ENCODE results near the gene FGD6. TPM values are rescaled to one million over a fixed set of nuclear protein-coding genes. Genes with fewer than 3 reads are reported as not detected.

Gene FGD6
- total and polyA plus RNA-seq, 2 of the 4 experiments (the other 2 are of a cell fraction) = 2.6 to 9.5 TPM

- Histone ChIP-seq H3K56ac (ENCODE audit: extremely low read depth, insufficient read depth, low read length) (no peak overlapping the region), H3K18ac (ENCODE audit: low read depth, low read length) (no peak overlapping the region), H3K14ac (replicated peaks; ENCODE audit: low read depth, low read length) (no peak overlapping the region), H4K5ac (ENCODE audit: low read depth, low read length) (no peak overlapping the region), H2AK9ac (replicated peaks; ENCODE audit: low read depth, low read length, poor library complexity) (peak overlapping the region; percentile 77), H2AFZ (replicated peaks; ENCODE audit: low read length, poor library complexity) (no peak overlapping the region), H3K27me3 (ENCODE audit: control insufficient read depth, insufficient read depth, low read length) (no peaks in the 10 kb centered on the region), H3K36me3 (ENCODE audit: control insufficient read depth, insufficient read depth, low read length) (peaks cover 13% of the 10 kb centered on the region), H2BK5ac (ENCODE audit: low read depth, low read length, poor library complexity, severe bottlenecking) (peak overlapping the region; percentile 32), H4K8ac (ENCODE audit: low read depth in 2 of 2, low read length in 2 of 2) (no peak overlapping the region), H3K4ac (ENCODE audit: low read depth, low read length) (peak overlapping the region; percentile 49; the same call in 1 of the 2 replicates), H3K79me1 (ENCODE audit: low read depth in 1 of 2, low read length in 2 of 2) (no peaks in the 10 kb centered on the region), H3K9me3 (ENCODE audit: control insufficient read depth, insufficient read depth, low read length) (no peaks in the 10 kb centered on the region), H3K9me1 (ENCODE audit: insufficient read depth, low read length) (peaks cover 16% of the 10 kb centered on the region), H4K91ac (ENCODE audit: insufficient read depth, low read depth, low read length) (0 out of 2 replicates have a peak overlapping the region, but pooled peaks have one; percentile 46), H2AK5ac (ENCODE audit: low read depth, low read length) (peak overlapping the region; percentile 71; the same call in 1 of the 2 replicates), H2BK15ac (ENCODE audit: low read depth, low read length) (peak overlapping the region; percentile 57; the same call in 1 of the 3 replicates), H3K4me3 (ENCODE audit: insufficient read depth, low read depth, low read length) (no peak overlapping the region), H3K4me1 (ENCODE audit: control insufficient read depth, insufficient read depth, low read length) (peaks cover 9% of the 10 kb centered on the region), H2BK120ac (ENCODE audit: low read depth, low read length) (peak overlapping the region; percentile 3; the same call in 1 of the 2 replicates), H3K9ac (ENCODE audit: low read depth, low read length) (no peak overlapping the region), H3K4me2 (ENCODE audit: low read depth, low read length) (peak overlapping the region; percentile 42; the same call in 1 of the 2 replicates), H2BK20ac (ENCODE audit: low read depth, low read length) (peak overlapping the region; percentile 31; the same call in 1 of the 2 replicates), H3K27ac (ENCODE audit: insufficient read depth, low read length) (no peak overlapping the region), H4K20me1 (ENCODE audit: insufficient read depth, low read length) (no peaks in the 10 kb centered on the region), H3K23ac (ENCODE audit: low read depth, low read length) (peak overlapping the region; percentile 18; the same call in 1 of the 2 replicates)
- DNase-seq (peak; percentile 60), ATAC-seq (ENCODE audit: low read depth) (peak; percentile 77)
- intact Hi-C loops (cut with micrococcal nuclease) = no loop called here
- no peak for TF ChIP-seq RFX5 (IDR thresholded peaks at IDR 0.05; ENCODE audit: low read depth, low read length)
- TF ChIP-seq CEBPB (IDR thresholded peaks at IDR 0.05; ENCODE audit: low read depth, low read length) = no peak
- no peak for TF ChIP-seq CHD1 (IDR thresholded peaks at IDR 0.05; ENCODE audit: low read depth, low read length)
- no peak for TF ChIP-seq SMC3 (IDR thresholded peaks at IDR 0.05; ENCODE audit: low read depth, low read length)
- no peak for TF ChIP-seq MAFK (IDR thresholded peaks at IDR 0.05; ENCODE audit: low read depth, low read length)
- TF ChIP-seq FOS (IDR thresholded peaks at IDR 0.05; ENCODE audit: low read depth, low read length) = no peak
- TF ChIP-seq, protein P1, sequence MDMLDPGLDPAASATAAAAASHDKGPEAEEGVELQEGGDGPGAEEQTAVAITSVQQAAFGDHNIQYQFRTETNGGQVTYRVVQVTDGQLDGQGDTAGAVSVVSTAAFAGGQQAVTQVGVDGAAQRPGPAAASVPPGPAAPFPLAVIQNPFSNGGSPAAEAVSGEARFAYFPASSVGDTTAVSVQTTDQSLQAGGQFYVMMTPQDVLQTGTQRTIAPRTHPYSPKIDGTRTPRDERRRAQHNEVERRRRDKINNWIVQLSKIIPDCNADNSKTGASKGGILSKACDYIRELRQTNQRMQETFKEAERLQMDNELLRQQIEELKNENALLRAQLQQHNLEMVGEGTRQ (IDR thresholded peaks at IDR 0.05; ENCODE audit: low read depth, low read length) = no peak
- no peak for TF ChIP-seq BHLHE40 (IDR thresholded peaks at IDR 0.05; ENCODE audit: low read depth, low read length)
- TF ChIP-seq NFE2L2 (IDR thresholded peaks at IDR 0.05; ENCODE audit: low read depth, low read length) = no peak
- TF ChIP-seq, protein P2, sequence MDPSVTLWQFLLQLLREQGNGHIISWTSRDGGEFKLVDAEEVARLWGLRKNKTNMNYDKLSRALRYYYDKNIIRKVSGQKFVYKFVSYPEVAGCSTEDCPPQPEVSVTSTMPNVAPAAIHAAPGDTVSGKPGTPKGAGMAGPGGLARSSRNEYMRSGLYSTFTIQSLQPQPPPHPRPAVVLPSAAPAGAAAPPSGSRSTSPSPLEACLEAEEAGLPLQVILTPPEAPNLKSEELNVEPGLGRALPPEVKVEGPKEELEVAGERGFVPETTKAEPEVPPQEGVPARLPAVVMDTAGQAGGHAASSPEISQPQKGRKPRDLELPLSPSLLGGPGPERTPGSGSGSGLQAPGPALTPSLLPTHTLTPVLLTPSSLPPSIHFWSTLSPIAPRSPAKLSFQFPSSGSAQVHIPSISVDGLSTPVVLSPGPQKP (IDR thresholded peaks at IDR 0.05; ENCODE audit: borderline replicate concordance, low read depth, low read length) = no peak
- no peak for TF ChIP-seq MXI1 (IDR thresholded peaks at IDR 0.05; ENCODE audit: borderline replicate concordance, low read depth, low read length)
- TF ChIP-seq RCOR1 (IDR thresholded peaks at IDR 0.05; ENCODE audit: insufficient replicate concordance, low read length) = no peak
- no peak for TF ChIP-seq RAD21 (IDR thresholded peaks at IDR 0.05; ENCODE audit: low read length)
- TF ChIP-seq MAZ (IDR thresholded peaks at IDR 0.05; ENCODE audit: borderline replicate concordance, low read depth, low read length) = no peak
- ChIA-PET CTCF (no interaction called here), POLR2A (ENCODE audit: unreplicated experiment) (no interaction called here)
- no TSS peak for BruUV-seq (replicated peaks)
- in situ Hi-C loops (cut with MboI; ENCODE audit: low sequenced_read_pairs) = no loop called here
- no CpG with 5 or more reads among the region's 3 CpGs for WGBS, 2 experiments (ENCODE audit: extremely low coverage in 2 of 2, insufficient read length in 1 of 2)
- dilution Hi-C loops (cut with HindIII; ENCODE audit: low sequenced_read_pairs, unreplicated experiment) = no loop called here
These were observed 120.4 kb downstream of the FGD6 start for GRCh38 chr12:95096852-95097251.

Data from IMR-90 (cell line).